GM12878 (cell line): ENCODE results near the gene SLC29A2. TPM values are rescaled to one million over a fixed set of nuclear protein-coding genes. Genes with fewer than 3 reads are reported as not detected.

Source experiments
- ATAC-seq: fragments of 200-7000 bp; cut with Tn5 transposase; 3 replicates; pipeline ENCODE4 v1.9.1; 2020; ENCODE audit warnings: mild to moderate bottlenecking, moderate library complexity
- BruUV-seq: library from RNA; stranded (reverse); fragments of 400-500 nt; replicated peaks from 2 replicates; lab custom pipeline; 2021; lab: Mats Ljungman, UMichigan
- CTCF ChIA-PET: fragments of 300-600 bp; sonication (Branson Sonifier 250); formaldehyde crosslinking; extraction: SDS; loops from one replicate; lab custom pipeline; 2021; ENCODE audit warnings: inconsistent platforms; lab: Yijun Ruan, JAX
- POLR2A ChIA-PET: fragments of 350-600 bp; formaldehyde crosslinking; extraction: SDS; loops from one replicate; lab custom pipeline; 2021; ENCODE audit warnings: inconsistent platforms; lab: Charles Lee
- RAD21 ChIA-PET: fragments of 300-600 bp; sonication (Branson Sonifier 250); formaldehyde crosslinking; loops from one replicate; lab custom pipeline; 2023; ENCODE audit warnings: antibody characterized with exemption; ENCODE audit not compliant: unreplicated experiment; lab: Charles Lee
- SMC1A ChIA-PET: fragments of 300-600 bp; sonication (Branson Sonifier 250); formaldehyde crosslinking; loops from one replicate; lab custom pipeline; 2023; ENCODE audit not compliant: unreplicated experiment, uncharacterized antibody; lab: Charles Lee
- DNase-seq: peaks from one replicate; pipeline ENCODE4 v3.0.0-alpha.2; 2011; ENCODE audit warnings: low read depth, low spot score
- FAIRE-seq: peaks from 3 replicates; lab custom pipeline; 2011; peaks lifted over from hg19 to GRCh38; lab: Jason Lieb, UNC
- H2AFZ ChIP-seq: 2 replicates; pipeline ENCODE4 v1.6.0; 2011; ENCODE audit warnings: low read depth, low read length, control low read depth; ENCODE audit not compliant: control insufficient read depth
- H3K27ac ChIP-seq: 2 replicates; pipeline ENCODE4 v1.5.1; 2011; ENCODE audit warnings: control low read depth; ENCODE audit not compliant: control insufficient read depth, insufficient read depth
- H3K27me3 ChIP-seq, 2 experiments: replicated peaks in 1 of 2; 2 replicates each; pipeline versions ENCODE4 v1.6.0 to v1.6.1; 2011; ENCODE audit warnings: low read length in 1 of 2; ENCODE audit not compliant: control insufficient read depth in 2 of 2, insufficient read depth in 2 of 2
- H3K36me3 ChIP-seq, 2 experiments: 2 replicates each; pipeline ENCODE4 v1.5.1; 2011; ENCODE audit warnings: low read length in 1 of 2; ENCODE audit not compliant: control insufficient read depth in 2 of 2, insufficient read depth in 2 of 2
- H3K4me1 ChIP-seq: 2 replicates; pipeline ENCODE4 v1.6.1; 2011; ENCODE audit warnings: mild to moderate bottlenecking, low read length, moderate library complexity, mixed read lengths; ENCODE audit not compliant: control insufficient read depth, insufficient read depth
- H3K4me2 ChIP-seq: 2 replicates; pipeline ENCODE4 v1.6.0; 2011; ENCODE audit warnings: control low read depth; ENCODE audit not compliant: control insufficient read depth, insufficient read depth
- H3K4me3 ChIP-seq: fragments of 200-600 bp; sonication (generic); 2 replicates; pipeline ENCODE4 v1.5.1; 2016
- H3K79me2 ChIP-seq: 2 replicates; pipeline ENCODE4 v1.6.0; 2011; ENCODE audit warnings: low read length; ENCODE audit not compliant: control insufficient read depth, insufficient read depth
- H3K9ac ChIP-seq: 2 replicates; pipeline ENCODE4 v1.8.0; 2011; ENCODE audit warnings: low read length, control low read depth, mixed read lengths; ENCODE audit not compliant: control insufficient read depth, insufficient read depth
- H3K9me3 ChIP-seq: replicated peaks from 3 replicates; pipeline ENCODE4 v1.5.1; 2011; ENCODE audit warnings: mild to moderate bottlenecking, low read length; ENCODE audit not compliant: control insufficient read depth, insufficient read depth
- H4K20me1 ChIP-seq: 2 replicates; pipeline ENCODE4 v1.6.0; 2011; ENCODE audit not compliant: control insufficient read depth, insufficient read depth
- EGR1 ChIP-seq, 2 experiments: IDR thresholded peaks; 1 replicate in 1 of 2; 2 replicates in 1 of 2; pipeline ENCODE4 v1.6.1; 2011 to 2012; ENCODE audit warnings: low read depth in 2 of 2, low read length in 2 of 2, borderline replicate concordance in 1 of 2, mild to moderate bottlenecking in 1 of 2, moderate library complexity in 1 of 2
- NFYA ChIP-seq: IDR thresholded peaks from 2 replicates; pipeline ENCODE4 v1.6.1; 2011; ENCODE audit warnings: low read depth, mild to moderate bottlenecking, low read length, improper control_type of control experiment, borderline replicate concordance
- SRF ChIP-seq, 2 experiments: IDR thresholded peaks; 2 replicates each; pipeline ENCODE4 v1.6.1; 2011; ENCODE audit warnings: low read depth in 2 of 2, low read length in 2 of 2, mild to moderate bottlenecking in 1 of 2, moderate library complexity in 1 of 2
- YY1 ChIP-seq: IDR thresholded peaks from 2 replicates; pipeline ENCODE4 v1.6.1; 2011; ENCODE audit warnings: low read depth, mild to moderate bottlenecking, low read length
- WGBS: methylation state at CpG from one replicate; pipeline ENCODE4 v1.1.6; 2016; ENCODE audit warnings: low lambda C conversion rate; ENCODE audit not compliant: insufficient replicate concordance, insufficient coverage; ENCODE audit errors: missing lambda C conversion rate; 5-methylcytosine and 5-hydroxymethylcytosine counted together
- in situ Hi-C: fragments of 300-500 bp; cut with MboI; formaldehyde crosslinking; loops from 9 replicates; pipeline ENCODE4 v1.14.3; 2018; ENCODE audit warnings: mixed read lengths
- intact Hi-C: fragments of 100-400 bp; cut with micrococcal nuclease; formaldehyde crosslinking; loops from one replicate; pipeline ENCODE4 v1.14.2; 2022; ENCODE audit not compliant: unreplicated experiment
- polyA plus RNA-seq, 11 experiments: library from polyadenylated mRNA; depleted of rRNA in 4 of 11; unstranded in 6 of 11; stranded (reverse) in 5 of 11; fragments of >200 nt; fragmentation: Nextera tagmentation in 4 of 11; fragmentation: Illumina TruSeq in 1 of 11; extraction: Ambion mirVana in 4 of 11; extraction: Trizol in 1 of 11; gene quantifications; 1 replicate in 1 of 11; 2 replicates in 10 of 11; pipeline versions ENCODE4 v1.2.1 to v1.2.3, GENCODE V29; 2011 to 2016; ENCODE audit warnings: inconsistent platforms in 2 of 11, missing spikeins in 2 of 11, low read depth in 1 of 11
- total RNA-seq, 4 experiments: library from RNA; depleted of rRNA in 3 of 4; stranded (reverse); fragments of >200 nt in 3 of 4; fragmentation: Illumina TruSeq in 1 of 4; extraction: Trizol in 1 of 4; gene quantifications; 2 replicates each; pipeline versions ENCODE4 v1.2.1 to v1.2.3, GENCODE V29; 2013 to 2021

The SLC29A2 gene
- total and polyA plus RNA-seq, 10 of the 15 experiments (the other 5 are each of a cell fraction or from before 2014, with no cell fraction given), result 0.27 to 7.5 (median 2.2) TPM

DNA sequence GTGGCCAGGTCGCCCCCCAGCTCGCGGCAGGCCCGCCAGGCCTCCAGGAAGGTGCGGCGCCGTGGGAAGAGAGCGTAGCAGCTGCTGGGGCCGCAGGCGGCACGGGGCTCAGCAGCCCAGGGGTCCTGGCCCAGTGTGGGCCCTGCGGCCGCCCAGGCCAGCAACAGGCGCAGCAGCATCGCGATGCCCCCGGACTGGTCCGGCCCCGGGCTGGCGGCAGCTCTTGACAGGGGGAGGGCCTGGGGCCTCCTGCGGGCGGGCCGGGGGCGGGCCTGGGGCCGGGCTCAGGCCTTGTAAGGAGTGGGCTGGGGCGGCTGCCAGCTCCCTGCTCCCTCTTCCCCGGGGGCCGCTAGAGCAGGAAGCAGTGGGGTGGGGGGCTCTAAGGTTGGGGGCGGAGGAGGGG, 54.7 kb downstream of the SLC29A2 start, which contains the start of gene CD248:
Gene CD248 (minus strand): TSS at position 196 of the 403 bp plus-strand sequence. CDS start 17 bp downstream, at position 179.
- intact Hi-C loops, result no loop called here
- Histone ChIP-seq H3K27ac (peak within 1 kb of the TSS; percentile 82), H4K20me1 (no peaks in the 10 kb centered on the region), H3K36me3 (no peaks in the 10 kb centered on the region), H3K4me1 (peaks cover 18% of the 10 kb centered on the region), H3K4me2 (peak within 1 kb of the TSS; percentile 70), H3K4me3 (no peak within 1 kb of the TSS), H3K27me3 (no peaks in the 10 kb centered on the region; a peak in 1 of 4 replicates), H3K9me3 (no peaks in the 10 kb centered on the region; the same call in 2 of the 3 replicates), H3K9ac (peak within 1 kb of the TSS; percentile 34; the same call in 1 of the 2 replicates), H3K79me2 (no peaks in the 10 kb centered on the region), H2AFZ (peak within 1 kb of the TSS; percentile 82)
- ChIA-PET RAD21 (no interaction called here), CTCF (interaction anchor here (1.5 to 1.9 kb wide), 2 partner anchors 10 to 69 kb away, joined by 6 to 7 read pairs; no protein-coding TSS in a partner anchor), POLR2A (interaction anchor here (0.9 kb wide), 1 partner anchor 49 kb away, joined by 3 read pairs; the partner anchor contains the start of gene RAB1B), SMC1A (interaction anchor here (1.2 kb wide), 3 partner anchors 12 to 31 kb away, joined by 3 to 4 read pairs (median 3); no protein-coding TSS in a partner anchor)
- no TSS peak for BruUV-seq
- DNase-seq (no peak), ATAC-seq (no peak), FAIRE-seq (no peak)
- in situ Hi-C loops, result no loop called here
- 48% methylated on average over 23 of the region's 29 CpGs for WGBS
- no peak for TF ChIP-seq YY1
- no peak for TF ChIP-seq NFYA
- 0 out of 3 replicates have a peak, but pooled peaks of 1 of the 2 experiments have one; percentile 8 for TF ChIP-seq EGR1 (IDR thresholded peaks at IDR 0.05; ENCODE audit: borderline replicate concordance in 1 of 2, low read depth in 2 of 2, low read length in 2 of 2)
- peak in 1 of 2 experiments; percentile 52; a peak in 1 of 4 replicates for TF ChIP-seq SRF (IDR thresholded peaks at IDR 0.05; ENCODE audit: low read depth in 2 of 2, low read length in 2 of 2)
